ENCODE results near the gene UBN1. TPM values are rescaled to one million over a fixed set of nuclear protein-coding genes. Genes with fewer than 3 reads are reported as not detected.

UBN1 gene
- polyA plus RNA-seq, 3 donors, result 5.3 to 24.5 (median 7.3) TPM

DNA sequence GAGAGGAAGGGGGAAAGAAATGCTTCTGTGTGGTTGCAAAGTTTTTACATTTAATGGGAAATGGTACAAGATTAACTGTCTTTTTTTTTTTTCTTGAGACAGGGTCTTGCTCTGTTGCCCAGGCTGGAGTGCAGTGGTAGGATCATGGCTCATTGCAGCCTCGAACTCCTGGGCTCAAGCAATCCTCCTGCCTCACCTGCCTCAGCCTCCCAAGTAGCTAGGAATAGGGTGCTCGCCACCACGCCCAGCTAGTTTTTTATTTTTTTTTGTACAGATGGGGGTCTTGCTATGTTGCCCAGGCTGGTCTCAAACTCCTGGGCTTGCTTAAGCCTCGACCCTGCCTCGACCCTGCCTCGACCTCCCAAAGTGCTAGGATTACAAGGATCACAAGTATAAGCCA is 41.0 kb upstream of the UBN1 start:
- no peak overlapping the region for H3K4me3 ChIP-seq (replicated peaks in 1 of 3; ENCODE audit: low read depth in 2 of 3, low read length in 3 of 3)
- no peak overlapping the region for H2AFZ ChIP-seq (ENCODE audit: insufficient read depth, low read depth, low read length, poor library complexity, severe bottlenecking)
- Mint-ChIP-seq H3K4me3 (no peak overlapping the region), H3K4me1 (peaks cover 26% of the 10 kb centered on the region), H3K27me3 (ENCODE audit: low read depth in 3 of 3) (peaks cover 0 to 4% (median 0%) of the 10 kb centered on the region in 3 donors), H3K27ac (peak overlapping the region in 4 of 7 donors; percentile 24 to 82 (median 34)), H3K9me3 (peaks cover 0 to 1% (median 0%) of the 10 kb centered on the region in 7 donors), H3K36me3 (peaks cover 41 to 70% of the 10 kb centered on the region in 2 donors)
- peaks cover 25 to 30% of the 10 kb centered on the region in 2 donors for H3K4me1 ChIP-seq (ENCODE audit: control insufficient read depth in 1 of 2, insufficient read depth in 2 of 2, low read length in 2 of 2)
- H3K9me3 ChIP-seq (replicated peaks in 1 of 2; ENCODE audit: control insufficient read depth in 1 of 2, insufficient read depth in 1 of 2, low read length in 2 of 2), result no peaks in the 10 kb centered on the region
- DNase-seq, result no peak
- no peak overlapping the region for H3K27ac ChIP-seq (ENCODE audit: low read depth in 1 of 2, low read length in 2 of 2)
- intact Hi-C loops (cut with micrococcal nuclease), result no loop called here
- H3K4me2 ChIP-seq (replicated peaks; ENCODE audit: extremely low read depth, low read length, poor library complexity, severe bottlenecking), result no peak overlapping the region
- H4K20me1 ChIP-seq (ENCODE audit: insufficient read depth, low read length), result no peaks in the 10 kb centered on the region
- no peaks in the 10 kb centered on the region for H3K27me3 ChIP-seq (ENCODE audit: control insufficient read depth in 2 of 2, insufficient read depth in 2 of 2, low read length in 2 of 2)
- H3K79me2 ChIP-seq (ENCODE audit: insufficient read depth, low read length), result peaks cover 14% of the 10 kb centered on the region
- 100% methylated on average over 4 of the region's 6 CpGs for WGBS (ENCODE audit: insufficient coverage)
- no peak overlapping the region for H3K9ac ChIP-seq (ENCODE audit: insufficient read depth, low read length, poor library complexity, severe bottlenecking)
- H3K36me3 ChIP-seq (replicated peaks in 1 of 2; ENCODE audit: control insufficient read depth in 1 of 2, insufficient read depth in 2 of 2, low read length in 2 of 2), result peaks cover 51 to 65% of the 10 kb centered on the region in 2 donors
- TF ChIP-seq, protein P1, sequence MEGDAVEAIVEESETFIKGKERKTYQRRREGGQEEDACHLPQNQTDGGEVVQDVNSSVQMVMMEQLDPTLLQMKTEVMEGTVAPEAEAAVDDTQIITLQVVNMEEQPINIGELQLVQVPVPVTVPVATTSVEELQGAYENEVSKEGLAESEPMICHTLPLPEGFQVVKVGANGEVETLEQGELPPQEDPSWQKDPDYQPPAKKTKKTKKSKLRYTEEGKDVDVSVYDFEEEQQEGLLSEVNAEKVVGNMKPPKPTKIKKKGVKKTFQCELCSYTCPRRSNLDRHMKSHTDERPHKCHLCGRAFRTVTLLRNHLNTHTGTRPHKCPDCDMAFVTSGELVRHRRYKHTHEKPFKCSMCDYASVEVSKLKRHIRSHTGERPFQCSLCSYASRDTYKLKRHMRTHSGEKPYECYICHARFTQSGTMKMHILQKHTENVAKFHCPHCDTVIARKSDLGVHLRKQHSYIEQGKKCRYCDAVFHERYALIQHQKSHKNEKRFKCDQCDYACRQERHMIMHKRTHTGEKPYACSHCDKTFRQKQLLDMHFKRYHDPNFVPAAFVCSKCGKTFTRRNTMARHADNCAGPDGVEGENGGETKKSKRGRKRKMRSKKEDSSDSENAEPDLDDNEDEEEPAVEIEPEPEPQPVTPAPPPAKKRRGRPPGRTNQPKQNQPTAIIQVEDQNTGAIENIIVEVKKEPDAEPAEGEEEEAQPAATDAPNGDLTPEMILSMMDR (IDR thresholded peaks at IDR 0.05), result no peak

DNA sequence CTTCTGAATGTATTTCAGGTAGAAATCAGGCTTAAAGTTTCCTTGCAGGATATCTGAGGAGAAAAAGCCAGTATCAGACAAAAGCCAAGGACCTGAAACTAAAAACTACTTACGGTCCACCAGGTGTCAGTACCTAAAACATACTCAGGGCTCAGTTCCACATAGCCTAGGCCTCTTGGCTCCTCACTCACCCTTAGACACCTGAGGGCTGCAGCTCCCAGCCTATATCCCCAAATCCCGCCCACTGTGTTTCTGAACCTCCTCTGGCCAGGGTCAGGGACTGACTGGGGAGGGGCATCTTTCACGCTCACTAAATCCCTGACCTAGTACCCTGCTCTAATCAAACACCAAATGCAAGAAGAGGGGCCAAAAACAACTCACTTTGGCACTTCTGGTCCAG is 36.0 kb upstream of the UBN1 start:
- H3K79me2 ChIP-seq (ENCODE audit: insufficient read depth, low read length), result peaks cover 4% of the 10 kb centered on the region
- no peak for DNase-seq
- peaks cover 0 to 1% (median 0%) of the 10 kb centered on the region in 7 donors for H3K9me3 Mint-ChIP-seq
- peaks cover 80 to 95% of the 10 kb centered on the region in 2 donors for H3K36me3 ChIP-seq (replicated peaks in 1 of 2; ENCODE audit: control insufficient read depth in 1 of 2, insufficient read depth in 2 of 2, low read length in 2 of 2)
- H3K27me3 ChIP-seq (ENCODE audit: control insufficient read depth in 2 of 2, insufficient read depth in 2 of 2, low read length in 2 of 2), result no peaks in the 10 kb centered on the region
- H3K27me3 Mint-ChIP-seq (ENCODE audit: low read depth in 3 of 3), result peaks cover 0 to 2% (median 2%) of the 10 kb centered on the region in 3 donors
- H3K4me3 Mint-ChIP-seq, result no peak overlapping the region
- no peaks in the 10 kb centered on the region for H3K9me3 ChIP-seq (replicated peaks in 1 of 2; ENCODE audit: control insufficient read depth in 1 of 2, insufficient read depth in 1 of 2, low read length in 2 of 2)
- no peak overlapping the region for H3K4me2 ChIP-seq (replicated peaks; ENCODE audit: extremely low read depth, low read length, poor library complexity, severe bottlenecking)
- no peaks in the 10 kb centered on the region for H3K4me1 ChIP-seq (ENCODE audit: control insufficient read depth in 1 of 2, insufficient read depth in 2 of 2, low read length in 2 of 2)
- peak overlapping the region in 2 of 7 donors; percentile 40 to 54 for H3K27ac Mint-ChIP-seq
- TF ChIP-seq, protein P1 (IDR thresholded peaks at IDR 0.05), result no peak
- H3K4me3 ChIP-seq (replicated peaks in 1 of 3; ENCODE audit: low read depth in 2 of 3, low read length in 3 of 3), result no peak overlapping the region
- no peaks in the 10 kb centered on the region for H4K20me1 ChIP-seq (ENCODE audit: insufficient read depth, low read length)
- H3K9ac ChIP-seq (ENCODE audit: insufficient read depth, low read length, poor library complexity, severe bottlenecking), result no peak overlapping the region
- no peaks in the 10 kb centered on the region for H3K4me1 Mint-ChIP-seq
- 100% methylated on average over 2 of the region's 3 CpGs for WGBS (ENCODE audit: insufficient coverage)
- no peak overlapping the region for H3K27ac ChIP-seq (ENCODE audit: low read depth in 1 of 2, low read length in 2 of 2)
- H3K36me3 Mint-ChIP-seq, result peaks cover 68 to 96% of the 10 kb centered on the region in 2 donors
- intact Hi-C loops (cut with micrococcal nuclease), result no loop called here
- H2AFZ ChIP-seq (ENCODE audit: insufficient read depth, low read depth, low read length, poor library complexity, severe bottlenecking), result no peak overlapping the region
